ENCODE data around the gene IHH.

The IHH gene

GRCh38 chr2:219060821-219061791 lies at the start of gene IHH:
TSS of gene IHH (minus strand) at chr2:219060921. CDS start at chr2:219060467, 454 bp downstream.
- no peak for DNase-seq (ENCODE audit: low read depth in 2 of 2)
- peak within 1 kb of the TSS in 1 of 2 donors; percentile 30 for H3K4me3 ChIP-seq (replicated peaks in 1 of 2; ENCODE audit: low read depth in 2 of 2, low read length in 2 of 2)
- TF ChIP-seq CTCF (IDR thresholded peaks at IDR 0.05; ENCODE audit: low read depth, low read length): no peak

GRCh38 chr2:219109471-219109870 lies 48.8 kb upstream of the IHH start:
- DNase-seq (ENCODE audit: low read depth in 2 of 2): no peak
- no peak overlapping the region for H3K4me3 ChIP-seq (replicated peaks in 1 of 2; ENCODE audit: low read depth in 2 of 2, low read length in 2 of 2)
- TF ChIP-seq CTCF (IDR thresholded peaks at IDR 0.05; ENCODE audit: low read depth, low read length): no peak

- no peak overlapping the region for H3K4me3 ChIP-seq (replicated peaks in 1 of 2; ENCODE audit: low read depth in 2 of 2, low read length in 2 of 2)
- TF ChIP-seq CTCF (IDR thresholded peaks at IDR 0.05; ENCODE audit: low read depth, low read length): no peak
- DNase-seq (ENCODE audit: low read depth in 2 of 2): no peak
Observed at GRCh38 chr2:219107758-219108157, 47.0 kb upstream of the IHH start.

- TF ChIP-seq CTCF (IDR thresholded peaks at IDR 0.05; ENCODE audit: low read depth, low read length): no peak
Observed at GRCh38 chr2:219106251-219106650, 45.5 kb upstream of the IHH start.

GRCh38 chr2:219104107-219105035 lies 43.6 kb upstream of the IHH start:
- DNase-seq (ENCODE audit: low read depth in 2 of 2): peak; percentile 45 to 57
- no peak overlapping the region for H3K4me3 ChIP-seq (replicated peaks in 1 of 2; ENCODE audit: low read depth in 2 of 2, low read length in 2 of 2)
- peak; percentile 96 for TF ChIP-seq CTCF (IDR thresholded peaks at IDR 0.05; ENCODE audit: low read depth, low read length)

More at GRCh38 chr2:219106251-219106650, 45.5 kb upstream of the IHH start:
- DNase-seq (ENCODE audit: low read depth in 2 of 2): no peak
- no peak overlapping the region for H3K4me3 ChIP-seq (replicated peaks in 1 of 2; ENCODE audit: low read depth in 2 of 2, low read length in 2 of 2)

GRCh38 chr2:219099329-219099728 lies 38.6 kb upstream of the IHH start:
- DNase-seq (ENCODE audit: low read depth in 2 of 2): peak in 1 of 2 donors; percentile 72
- TF ChIP-seq CTCF (IDR thresholded peaks at IDR 0.05; ENCODE audit: low read depth, low read length): no peak
- no peak overlapping the region for H3K4me3 ChIP-seq (replicated peaks in 1 of 2; ENCODE audit: low read depth in 2 of 2, low read length in 2 of 2)

Data from cardiac fibroblast (primary cell).